ENCODE results near the gene C17orf75. TPM values are rescaled to one million over a fixed set of nuclear protein-coding genes. Genes with fewer than 3 reads are reported as not detected.

Gene C17orf75
- total and polyA plus RNA-seq, 10 of the 15 experiments (the other 5 are each of a cell fraction or from before 2014, with no cell fraction given): 21.7 to 53.0 (median 27.3) TPM

DNA sequence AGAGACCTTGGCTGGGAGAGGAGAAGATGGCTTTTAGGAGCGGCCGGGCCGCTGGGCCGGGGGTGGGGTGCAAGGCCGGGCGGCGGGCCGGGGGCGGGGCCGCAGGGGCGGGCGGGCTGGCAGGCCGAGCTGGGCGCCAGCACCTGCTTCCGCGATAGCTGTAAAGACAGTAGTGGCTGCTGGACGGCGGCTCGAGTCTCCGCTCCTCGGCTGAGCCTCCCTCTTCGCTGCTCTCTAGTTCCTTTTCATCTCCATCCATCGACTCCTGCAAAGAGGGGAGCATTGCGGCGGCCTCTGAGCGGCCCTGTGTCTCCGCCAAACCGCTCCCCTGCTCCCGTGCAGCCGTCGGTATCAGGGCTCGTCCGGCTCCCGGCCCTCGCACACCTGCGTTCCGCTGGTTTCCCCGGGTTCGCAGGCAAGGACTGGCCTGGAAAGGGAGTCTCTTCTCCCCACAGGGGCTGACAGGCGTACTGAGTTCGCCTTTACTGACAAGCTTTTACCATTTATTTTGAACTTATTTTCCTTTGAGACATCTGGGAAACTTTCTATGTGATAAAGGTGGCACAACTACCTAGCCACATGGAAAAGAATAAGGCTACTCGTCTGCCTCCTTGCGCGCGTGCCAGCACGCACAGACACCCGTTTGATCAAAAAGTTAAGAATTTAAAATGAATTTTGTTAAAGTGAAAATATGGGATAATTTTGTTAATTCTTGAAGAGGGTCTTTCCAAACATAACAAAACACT lies at the start of gene C17orf75 (continued):
- TF ChIP-seq ZBTB4 (CRISPR knock-in tag; IDR thresholded peaks at IDR 0.05) (0 out of 2 replicates have a peak, but pooled peaks have one; percentile 35), KAT2A (conservative IDR thresholded peaks at IDR 0.05; ENCODE audit: control insufficient read depth, low read depth, low read length) (no peak), SPI1 (IDR thresholded peaks at IDR 0.05; ENCODE audit: borderline replicate concordance, insufficient read depth, low read depth, low read length) (no peak), POLR2AphosphoS2 (IDR thresholded peaks at IDR 0.05; ENCODE audit: low read depth, low read length) (peak; percentile 88), JUNB (IDR thresholded peaks at IDR 0.05) (no peak), RCOR1 (conservative IDR thresholded peaks at IDR 0.05; ENCODE audit: low read depth, low read length) (peak; percentile 79; the same call in 1 of the 2 replicates), BCLAF1 (IDR thresholded peaks at IDR 0.05) (no peak), BRCA1 (IDR thresholded peaks at IDR 0.05; ENCODE audit: low read depth, low read length) (no peak), SIX5 (IDR thresholded peaks at IDR 0.05; ENCODE audit: low read depth, low read length, severe bottlenecking) (peak; percentile 72)
